ENCODE data around the gene PDGFRB.

PDGFRB gene

GRCh38 chr5:150137997-150138396, 17.6 kb downstream of the PDGFRB start:
- no peaks in the 10 kb centered on the region for H3K4me1 ChIP-seq (ENCODE audit: low read depth, poor library complexity, severe bottlenecking)
- H3K79me2 ChIP-seq (ENCODE audit: insufficient read depth, low read depth) = no peaks in the 10 kb centered on the region
- no peak overlapping the region for H3K27ac ChIP-seq
- no peak overlapping the region for H3K9ac ChIP-seq
- H2AFZ ChIP-seq (ENCODE audit: low read depth) = no peak overlapping the region
- H3K36me3 ChIP-seq (ENCODE audit: insufficient read depth) = no peaks in the 10 kb centered on the region
- no peak for TF ChIP-seq CTCF (conservative IDR thresholded peaks at IDR 0.05; ENCODE audit: low read depth, low read length)
- H4K20me1 ChIP-seq (ENCODE audit: insufficient read depth) = no peaks in the 10 kb centered on the region
- no peaks in the 10 kb centered on the region for H3K27me3 ChIP-seq (ENCODE audit: insufficient read depth, low read depth)
- no peak overlapping the region for H3K4me3 ChIP-seq (IDR thresholded peaks at IDR 0.05; ENCODE audit: insufficient read depth, low read depth, low read length)
- H3K4me2 ChIP-seq = no peak overlapping the region

GRCh38 chr5:150137168-150137957, 18.3 kb downstream of the PDGFRB start:
- Histone ChIP-seq H3K27ac (no peak overlapping the region), H3K4me1 (ENCODE audit: low read depth, poor library complexity, severe bottlenecking) (no peaks in the 10 kb centered on the region), H3K9ac (no peak overlapping the region), H3K4me2 (no peak overlapping the region), H3K4me3 (IDR thresholded peaks at IDR 0.05; ENCODE audit: insufficient read depth, low read depth, low read length) (no peak overlapping the region), H4K20me1 (ENCODE audit: insufficient read depth) (no peaks in the 10 kb centered on the region), H3K36me3 (ENCODE audit: insufficient read depth) (no peaks in the 10 kb centered on the region), H2AFZ (ENCODE audit: low read depth) (no peak overlapping the region), H3K79me2 (ENCODE audit: insufficient read depth, low read depth) (no peaks in the 10 kb centered on the region), H3K27me3 (ENCODE audit: insufficient read depth, low read depth) (no peaks in the 10 kb centered on the region)
- no peak for TF ChIP-seq CTCF (conservative IDR thresholded peaks at IDR 0.05; ENCODE audit: low read depth, low read length)

- TF ChIP-seq CTCF (conservative IDR thresholded peaks at IDR 0.05; ENCODE audit: low read depth, low read length) = no peak
- Histone ChIP-seq H3K9ac (no peak overlapping the region), H3K27me3 (ENCODE audit: insufficient read depth, low read depth) (no peaks in the 10 kb centered on the region), H3K4me1 (ENCODE audit: low read depth, poor library complexity, severe bottlenecking) (no peaks in the 10 kb centered on the region), H4K20me1 (ENCODE audit: insufficient read depth) (no peaks in the 10 kb centered on the region), H3K4me3 (IDR thresholded peaks at IDR 0.05; ENCODE audit: insufficient read depth, low read depth, low read length) (no peak overlapping the region), H3K79me2 (ENCODE audit: insufficient read depth, low read depth) (no peaks in the 10 kb centered on the region), H3K36me3 (ENCODE audit: insufficient read depth) (no peaks in the 10 kb centered on the region), H3K27ac (no peak overlapping the region), H3K4me2 (no peak overlapping the region), H2AFZ (ENCODE audit: low read depth) (no peak overlapping the region)
These were observed 19.1 kb downstream of the PDGFRB start for GRCh38 chr5:150136305-150137167.

GRCh38 chr5:150135557-150136304, 19.9 kb downstream of the PDGFRB start:
- no peak overlapping the region for H3K4me3 ChIP-seq (IDR thresholded peaks at IDR 0.05; ENCODE audit: insufficient read depth, low read depth, low read length)
- H3K4me2 ChIP-seq = no peak overlapping the region
- no peaks in the 10 kb centered on the region for H3K79me2 ChIP-seq (ENCODE audit: insufficient read depth, low read depth)
- no peak overlapping the region for H2AFZ ChIP-seq (ENCODE audit: low read depth)
- H3K27me3 ChIP-seq (ENCODE audit: insufficient read depth, low read depth) = no peaks in the 10 kb centered on the region
- H3K9ac ChIP-seq = no peak overlapping the region
- H3K4me1 ChIP-seq (ENCODE audit: low read depth, poor library complexity, severe bottlenecking) = no peaks in the 10 kb centered on the region
- H3K27ac ChIP-seq = no peak overlapping the region
- no peaks in the 10 kb centered on the region for H3K36me3 ChIP-seq (ENCODE audit: insufficient read depth)
- TF ChIP-seq CTCF (conservative IDR thresholded peaks at IDR 0.05; ENCODE audit: low read depth, low read length) = no peak
- H4K20me1 ChIP-seq (ENCODE audit: insufficient read depth) = no peaks in the 10 kb centered on the region
